Loucy (cell line): Measurements from ENCODE around the gene GNL1.

Experiments
- CTCF ChIP-seq: fragments of 200-600 bp; sonication (generic); conservative IDR thresholded peaks from 2 replicates; pipeline ENCODE4 v1.5.1; 2014; ENCODE audit warnings: mild to moderate bottlenecking, antibody characterized with exemption, low read length
- EZH2phosphoT487 ChIP-seq: fragments of 200-600 bp; IDR thresholded peaks from 2 replicates; pipeline ENCODE4 v1.6.1; 2018; ENCODE audit warnings: antibody characterized with exemption, mild to moderate bottlenecking, moderate library complexity, borderline replicate concordance

- TF ChIP-seq CTCF, result no peak
- TF ChIP-seq EZH2phosphoT487, result no peak
Measured at GRCh38 chr6:30590509-30590908, 34.2 kb upstream of the GNL1 start.
